HG02798 (cell line): ENCODE measurements around the gene HINT3.
A peak's percentile ranks its signal among the peaks of the same experiment; 100 is the strongest.
"Not testable (repeated sequence)": the region's sequence is repeated elsewhere in the genome, so short reads cannot be mapped to it uniquely, and the experiment has no call there.

ENCODE experiments used
- ATAC-seq: cut with Tn5 transposase; IDR thresholded peaks from one replicate; pipeline ENCODE4 v1.9.1; 2021; ENCODE audit warnings: mild to moderate bottlenecking; ENCODE audit not compliant: unreplicated experiment, poor library complexity

The HINT3 gene

GRCh38 chr6:125991653-125992052, 35.1 kb downstream of the HINT3 start:
- ATAC-seq, result no peak

DNA sequence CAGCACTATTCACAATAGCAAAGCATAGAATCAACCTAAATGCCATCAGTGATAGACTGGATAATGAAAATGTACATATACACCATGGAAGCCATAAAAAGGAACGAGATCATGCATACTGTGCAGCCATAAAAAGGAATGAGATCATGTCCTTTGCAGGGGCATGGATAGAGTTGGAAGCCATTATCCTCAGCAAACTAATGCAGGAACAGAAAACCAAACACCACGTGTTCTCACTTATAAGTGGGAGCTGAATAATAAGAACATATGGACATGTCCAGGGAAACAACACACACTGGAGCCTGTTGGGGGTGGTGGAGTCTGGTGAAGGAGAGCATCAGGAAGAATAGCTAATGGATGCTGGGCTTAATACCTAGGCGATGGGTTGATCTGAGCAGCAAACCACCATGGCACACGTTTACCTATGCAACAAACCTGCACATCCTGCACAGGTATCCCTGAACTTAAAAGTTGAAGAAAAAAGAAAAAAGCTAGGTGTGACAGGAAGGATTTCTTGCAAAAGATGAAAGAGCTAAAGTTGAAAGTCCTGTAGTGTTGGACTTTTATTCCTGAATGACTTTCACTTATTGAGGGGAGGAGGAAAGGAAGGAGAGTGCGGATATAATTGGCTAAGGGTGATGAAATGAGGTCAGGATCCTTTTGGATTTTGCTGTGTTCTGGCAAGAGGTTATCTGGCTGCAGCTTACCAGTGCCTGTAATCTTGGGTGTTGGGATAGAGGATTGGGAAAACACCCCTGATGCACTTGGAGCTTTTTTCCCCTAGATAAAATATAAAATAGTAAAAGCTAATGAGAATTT, 38.3 kb downstream of the HINT3 start:
- ATAC-seq, result no peak

DNA sequence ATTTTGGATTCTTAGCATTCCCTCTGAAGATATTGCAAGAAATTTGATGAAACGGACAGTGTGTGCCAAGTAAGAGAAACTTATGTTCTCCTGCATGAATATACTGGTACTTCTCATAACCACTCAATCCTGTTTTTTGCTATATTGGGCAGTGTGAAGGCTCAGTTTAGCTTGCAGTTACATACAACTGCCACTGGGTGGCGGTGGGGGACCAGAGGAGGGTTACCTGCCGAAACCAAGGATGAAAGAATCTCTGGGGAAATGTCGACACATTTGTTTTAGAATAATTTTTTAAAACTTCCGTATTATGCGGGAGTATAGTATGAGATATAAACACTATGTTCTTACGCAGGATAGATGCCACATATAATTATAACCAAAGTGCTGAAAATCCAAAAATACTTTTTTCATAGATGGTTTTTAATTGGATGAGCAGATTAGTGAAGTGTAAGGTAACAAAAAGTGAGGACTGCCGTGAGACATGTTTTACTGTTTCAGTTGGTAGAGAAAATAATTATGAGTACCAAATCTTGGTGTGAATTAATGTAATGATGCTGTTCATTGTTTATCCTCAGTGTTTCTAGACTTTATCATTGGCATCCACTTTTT, 39.5 kb downstream of the HINT3 start:
- peak; percentile 97 for ATAC-seq

- no peak for ATAC-seq
Measured at GRCh38 chr6:126002755-126003679, 46.4 kb downstream of the HINT3 start.

DNA sequence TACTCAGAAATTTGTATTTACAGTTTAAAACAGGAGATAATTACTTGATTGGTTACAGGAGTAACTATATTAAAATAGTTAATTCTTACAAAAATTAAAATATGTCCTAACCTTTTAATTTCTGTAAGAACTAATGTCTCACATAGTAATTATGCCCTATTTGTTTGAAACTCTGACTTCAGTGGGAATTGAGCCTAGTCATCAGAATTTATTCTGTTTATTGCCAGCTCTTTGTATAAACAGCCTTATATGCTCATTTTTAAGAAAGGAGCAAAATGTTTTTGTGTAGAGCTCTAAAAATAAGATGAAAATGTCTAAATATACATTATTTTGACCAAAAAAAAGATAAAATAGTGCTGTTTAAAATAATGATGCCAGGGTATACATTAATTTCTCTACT, 51.2 kb downstream of the HINT3 start:
- ATAC-seq, result no peak

- no peak for ATAC-seq
Measured at GRCh38 chr6:126010040-126010439, 53.5 kb downstream of the HINT3 start.

- ATAC-seq, result no peak
Measured at GRCh38 chr6:126015863-126016262, 59.3 kb downstream of the HINT3 start.

- ATAC-seq, result no peak
Measured at GRCh38 chr6:126016591-126016990, 60.0 kb downstream of the HINT3 start.

DNA sequence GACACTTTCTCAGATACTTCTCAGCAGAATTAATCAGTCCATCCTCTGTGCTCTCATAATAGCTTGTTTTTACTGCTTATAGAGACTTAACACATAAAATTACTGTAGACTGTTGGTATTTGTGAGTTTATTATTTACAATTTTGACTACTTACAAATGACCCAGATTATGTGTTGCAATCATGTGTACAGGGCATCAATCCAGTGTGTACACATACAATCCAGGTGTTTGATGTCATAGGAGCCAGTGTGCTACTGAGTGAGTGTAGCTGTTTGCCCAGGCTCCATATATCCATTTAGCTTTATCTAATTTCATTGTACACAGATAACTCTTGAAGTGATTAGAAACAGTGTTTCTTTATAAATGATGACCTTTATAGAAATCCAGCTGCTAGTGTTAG, 61.1 kb downstream of the HINT3 start:
- ATAC-seq, result no peak

DNA sequence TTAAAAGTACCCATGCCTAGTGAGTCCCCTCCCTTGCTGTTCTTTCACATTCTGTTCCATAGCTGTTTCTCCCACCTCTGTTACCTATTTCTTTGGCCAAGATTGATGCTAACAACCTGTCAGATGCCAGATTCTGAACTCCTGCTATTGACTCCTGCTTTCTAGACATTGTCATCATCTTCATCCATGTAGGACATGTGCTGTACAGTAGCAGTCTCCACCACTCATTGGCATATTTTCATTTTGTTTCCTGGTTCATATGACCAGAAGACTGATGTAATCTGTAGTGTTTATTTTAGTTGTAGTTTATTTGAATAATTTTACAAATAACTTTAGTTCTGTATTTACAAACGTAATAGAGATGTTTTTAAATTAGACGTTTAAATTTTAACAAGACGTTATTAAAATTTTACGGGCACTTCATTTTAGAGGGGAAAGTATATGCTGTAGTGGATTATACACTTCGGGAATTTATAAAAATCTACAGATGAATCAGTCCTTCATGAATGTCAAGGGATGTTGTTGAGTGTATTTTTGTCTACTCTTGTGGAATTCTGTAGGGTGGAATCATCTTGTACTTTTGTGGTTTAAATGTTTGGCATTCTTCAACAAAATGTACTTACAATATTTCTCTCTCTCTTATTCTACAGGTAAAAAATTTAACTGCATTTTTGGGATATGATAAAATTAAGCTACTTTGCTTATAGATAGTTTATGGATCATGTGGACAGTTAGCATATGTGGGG, 63.9 kb downstream of the HINT3 start:
- no peak for ATAC-seq

DNA sequence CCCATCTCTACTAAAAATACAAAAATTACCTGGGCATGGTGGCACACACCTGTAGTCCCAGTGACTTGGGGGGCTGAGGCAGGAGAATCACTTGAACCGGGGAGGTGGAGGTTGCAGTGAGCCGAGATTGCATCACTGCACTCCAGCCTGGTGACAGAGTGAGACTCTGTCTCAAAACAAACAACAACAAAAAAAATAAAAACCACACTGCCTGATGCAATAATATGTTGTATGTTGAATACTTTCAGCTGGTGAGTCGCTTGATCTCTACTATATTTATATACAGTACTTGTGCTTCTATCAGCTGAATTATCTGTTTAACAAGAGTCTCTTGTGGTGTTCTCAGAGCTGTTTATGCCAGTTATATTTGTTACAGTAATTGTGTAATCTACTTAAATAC, 66.9 kb downstream of the HINT3 start:
- ATAC-seq, result not testable (repeated sequence)

DNA sequence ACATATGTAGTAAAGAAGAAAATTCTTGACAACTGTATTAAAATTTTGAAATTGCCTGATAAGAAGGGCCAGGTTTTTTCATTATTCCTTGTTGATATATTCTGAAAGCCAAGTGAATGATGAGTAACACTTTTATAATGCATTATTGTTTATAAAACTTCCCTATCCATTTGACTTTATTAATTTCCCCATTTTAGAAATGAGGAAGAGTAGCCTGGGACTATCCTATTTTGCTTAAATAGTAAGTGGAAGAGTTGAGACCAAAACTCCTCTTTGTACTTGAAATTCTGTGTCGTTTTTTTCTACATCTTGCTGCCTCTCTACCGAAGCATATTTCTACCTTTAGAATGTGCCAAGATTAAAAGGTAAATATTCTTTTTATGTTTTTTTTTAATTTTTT, 69.4 kb downstream of the HINT3 start:
- ATAC-seq, result no peak

- no peak for ATAC-seq
Measured at GRCh38 chr6:126027601-126028000, 71.0 kb downstream of the HINT3 start.
